IMR-90 (cell line): ENCODE results near the gene USP5. TPM values are rescaled to one million over a fixed set of nuclear protein-coding genes. Genes with fewer than 3 reads are reported as not detected.

Experiments
- ATAC-seq: fragments of 200-7000 bp; cut with Tn5 transposase; 2 replicates; pipeline ENCODE4 v1.9.1; 2020; ENCODE audit warnings: low read depth, mild to moderate bottlenecking, moderate library complexity
- BruUV-seq: library from RNA; stranded (reverse); fragments of 400-500 nt; replicated peaks from 2 replicates; lab custom pipeline; 2021; lab: Mats Ljungman, UMichigan
- CTCF ChIA-PET: fragments of 300-600 bp; formaldehyde crosslinking; extraction: SDS; loops from one replicate; lab custom pipeline; 2021; ENCODE audit warnings: antibody characterized with exemption; lab: Yijun Ruan, JAX
- POLR2A ChIA-PET: fragments of 300-600 bp; sonication (Branson Sonifier 250); formaldehyde crosslinking; loops from one replicate; lab custom pipeline; 2022; ENCODE audit warnings: antibody characterized with exemption; ENCODE audit not compliant: unreplicated experiment; lab: Charles Lee
- DNase-seq: peaks from one replicate; pipeline ENCODE4 v3.0.0; 2013
- H2AFZ ChIP-seq: replicated peaks from 2 replicates; pipeline ENCODE3; 2013; ENCODE audit warnings: low read length, mild to moderate bottlenecking; ENCODE audit not compliant: poor library complexity
- H2AK5ac ChIP-seq: 2 replicates; pipeline ENCODE4 v1.6.1; 2013; ENCODE audit warnings: low read depth, low read length, inconsistent platforms
- H2AK9ac ChIP-seq: replicated peaks from 2 replicates; pipeline ENCODE3; 2013; ENCODE audit warnings: mild to moderate bottlenecking, low read depth, low read length, moderate library complexity; ENCODE audit not compliant: poor library complexity
- H2BK120ac ChIP-seq: 2 replicates; pipeline ENCODE4 v1.6.1; 2013; ENCODE audit warnings: low read depth, low read length, inconsistent platforms
- H2BK15ac ChIP-seq: 3 replicates; pipeline ENCODE4 v1.6.1; 2013; ENCODE audit warnings: low read depth, low read length, inconsistent platforms
- H2BK20ac ChIP-seq: 2 replicates; pipeline ENCODE4 v1.6.1; 2013; ENCODE audit warnings: low read depth, mild to moderate bottlenecking, inconsistent platforms, low read length, moderate library complexity
- H2BK5ac ChIP-seq: 2 replicates; pipeline ENCODE4 v1.6.1; 2013; ENCODE audit warnings: mild to moderate bottlenecking, low read depth, low read length, inconsistent platforms; ENCODE audit not compliant: poor library complexity, severe bottlenecking
- H3K14ac ChIP-seq: replicated peaks from 2 replicates; pipeline ENCODE4 v1.6.1; 2013; ENCODE audit warnings: low read depth, low read length, inconsistent platforms
- H3K18ac ChIP-seq: 2 replicates; pipeline ENCODE4 v1.6.1; 2013; ENCODE audit warnings: low read depth, low read length, control low read depth
- H3K23ac ChIP-seq: 2 replicates; pipeline ENCODE4 v1.6.1; 2013; ENCODE audit warnings: low read depth, low read length, inconsistent platforms
- H3K27ac ChIP-seq: 2 replicates; pipeline ENCODE4 v1.5.1; 2013; ENCODE audit warnings: mild to moderate bottlenecking, control low read depth, low read length; ENCODE audit not compliant: insufficient read depth
- H3K27me3 ChIP-seq: 2 replicates; pipeline ENCODE4 v1.6.1; 2013; ENCODE audit warnings: low read length; ENCODE audit not compliant: control insufficient read depth, insufficient read depth
- H3K36me3 ChIP-seq: 2 replicates; pipeline ENCODE4 v1.6.1; 2013; ENCODE audit warnings: low read length, mixed read lengths; ENCODE audit not compliant: control insufficient read depth, insufficient read depth
- H3K4ac ChIP-seq: 2 replicates; pipeline ENCODE4 v1.6.1; 2013; ENCODE audit warnings: low read depth, low read length, inconsistent platforms
- H3K4me1 ChIP-seq: 2 replicates; pipeline ENCODE4 v1.6.1; 2013; ENCODE audit warnings: low read length, mixed read lengths; ENCODE audit not compliant: control insufficient read depth, insufficient read depth
- H3K4me2 ChIP-seq: 2 replicates; pipeline ENCODE4 v1.6.1; 2013; ENCODE audit warnings: low read depth, mild to moderate bottlenecking, control low read depth, low read length, moderate library complexity
- H3K4me3 ChIP-seq: 2 replicates; pipeline ENCODE4 v1.5.1; 2013; ENCODE audit warnings: low read depth, mild to moderate bottlenecking, control low read depth, low read length, moderate library complexity; ENCODE audit not compliant: insufficient read depth
- H3K56ac ChIP-seq: 2 replicates; pipeline ENCODE4 v1.6.1; 2013; ENCODE audit warnings: low read length, inconsistent platforms; ENCODE audit not compliant: insufficient read depth; ENCODE audit errors: extremely low read depth
- H3K79me1 ChIP-seq, 2 experiments: 2 replicates each; pipeline ENCODE4 v1.6.1; 2013; ENCODE audit warnings: low read length in 2 of 2, inconsistent platforms in 1 of 2, low read depth in 1 of 2
- H3K9ac ChIP-seq: 2 replicates; pipeline ENCODE4 v1.6.1; 2013; ENCODE audit warnings: low read depth, low read length, control low read depth
- H3K9me1 ChIP-seq: 2 replicates; pipeline ENCODE4 v1.6.1; 2013; ENCODE audit warnings: low read length, inconsistent platforms; ENCODE audit not compliant: insufficient read depth
- H3K9me3 ChIP-seq: 2 replicates; pipeline ENCODE4 v1.6.1; 2013; ENCODE audit warnings: low read length; ENCODE audit not compliant: control insufficient read depth, insufficient read depth
- H4K20me1 ChIP-seq: 2 replicates; pipeline ENCODE4 v1.6.1; 2013; ENCODE audit warnings: low read length, inconsistent platforms; ENCODE audit not compliant: insufficient read depth
- H4K5ac ChIP-seq: 2 replicates; pipeline ENCODE4 v1.6.1; 2013; ENCODE audit warnings: mild to moderate bottlenecking, low read depth, low read length, control low read depth
- H4K8ac ChIP-seq, 2 experiments: 2 replicates each; pipeline ENCODE4 v1.6.1; 2013; ENCODE audit warnings: low read depth in 2 of 2, low read length in 2 of 2, control low read depth in 1 of 2, inconsistent platforms in 1 of 2
- H4K91ac ChIP-seq: 2 replicates; pipeline ENCODE4 v1.6.1; 2013; ENCODE audit warnings: low read depth, low read length, inconsistent platforms; ENCODE audit not compliant: insufficient read depth
- BHLHE40 ChIP-seq: fragments of 150-350 bp; IDR thresholded peaks from 2 replicates; pipeline ENCODE4 v1.6.1; 2016; ENCODE audit warnings: mild to moderate bottlenecking, low read depth, low read length
- CEBPB ChIP-seq: IDR thresholded peaks from 2 replicates; pipeline ENCODE4 v1.6.1; 2012; ENCODE audit warnings: low read depth, low read length, improper control_type of control experiment
- CHD1 ChIP-seq: IDR thresholded peaks from 2 replicates; pipeline ENCODE4 v1.6.1; 2012; ENCODE audit warnings: low read depth, low read length, improper control_type of control experiment
- CTCF ChIP-seq: conservative IDR thresholded peaks from 2 replicates; pipeline ENCODE4 v1.5.1; 2012; ENCODE audit warnings: mild to moderate bottlenecking, low read depth, low read length, improper control_type of control experiment
- FOS ChIP-seq: fragments of 150-350 bp; IDR thresholded peaks from 2 replicates; pipeline ENCODE4 v1.6.1; 2016; ENCODE audit warnings: low read depth, low read length
- MAZ ChIP-seq: IDR thresholded peaks from 2 replicates; pipeline ENCODE4 v1.6.1; 2012; ENCODE audit warnings: low read depth, mild to moderate bottlenecking, low read length, improper control_type of control experiment, moderate library complexity, borderline replicate concordance
- MXI1 ChIP-seq: IDR thresholded peaks from 2 replicates; pipeline ENCODE4 v1.6.1; 2012; ENCODE audit warnings: low read depth, mild to moderate bottlenecking, low read length, moderate library complexity, borderline replicate concordance
- NFE2L2 ChIP-seq: fragments of 150-350 bp; IDR thresholded peaks from 2 replicates; pipeline ENCODE4 v1.6.1; 2016; ENCODE audit warnings: low read depth, mild to moderate bottlenecking, low read length
- RFX5 ChIP-seq: IDR thresholded peaks from 2 replicates; pipeline ENCODE4 v1.8.0; 2012; ENCODE audit warnings: low read depth, mild to moderate bottlenecking, low read length, moderate library complexity
- SMC3 ChIP-seq: fragments of 150-350 bp; IDR thresholded peaks from 2 replicates; pipeline ENCODE4 v1.6.1; 2016; ENCODE audit warnings: low read depth, mild to moderate bottlenecking, antibody characterized with exemption, low read length, moderate library complexity
- WGBS, 2 experiments: methylation state at CpG; one replicate each; pipeline versions ENCODE4 v1.1.5 to v1.1.7; 2013; ENCODE audit warnings: missing lambda C conversion rate in 2 of 2; ENCODE audit not compliant: insufficient read length in 1 of 2; ENCODE audit errors: extremely low coverage in 2 of 2; 5-methylcytosine and 5-hydroxymethylcytosine counted together
- dilution Hi-C: fragments of 300-500 bp; cut with HindIII; formaldehyde crosslinking; loops from one replicate; pipeline ENCODE4 v1.14.3; 2018; ENCODE audit warnings: low sequenced_read_pairs; ENCODE audit not compliant: unreplicated experiment
- in situ Hi-C: fragments of 300-500 bp; cut with MboI; formaldehyde crosslinking; loops from 3 replicates; pipeline ENCODE4 v1.14.3; 2019; ENCODE audit warnings: low sequenced_read_pairs, inconsistent platforms, mixed read lengths
- intact Hi-C: fragments of 100-400 bp; cut with micrococcal nuclease; formaldehyde crosslinking; loops from 2 replicates; pipeline ENCODE4 v1.10.0; 2022
- polyA plus RNA-seq, 3 experiments: library from polyadenylated mRNA; depleted of rRNA; stranded (reverse); fragments of >200 nt; gene quantifications; 2 replicates each; pipeline ENCODE4 v1.2.3, GENCODE V29; 2012; ENCODE audit warnings: low replicate concordance in 1 of 3
- total RNA-seq: library from RNA; depleted of rRNA; stranded (reverse); fragments of >200 nt; gene quantifications from 2 replicates; pipeline ENCODE4 v1.2.3, GENCODE V29; 2012
- TF ChIP-seq, protein P1 (sequence below): fragments of 150-350 bp; IDR thresholded peaks from 2 replicates; pipeline ENCODE4 v1.6.1; 2016; ENCODE audit warnings: low read depth, mild to moderate bottlenecking, low read length, moderate library complexity, borderline replicate concordance
- TF ChIP-seq, protein P2 (sequence below): fragments of 150-350 bp; IDR thresholded peaks from 2 replicates; pipeline ENCODE4 v1.6.1; 2017; ENCODE audit warnings: mild to moderate bottlenecking, antibody characterized with exemption, low read length, low read depth

Gene USP5
- total and polyA plus RNA-seq, 2 of the 4 experiments (the other 2 are of a cell fraction) = 69.7 to 125 TPM

- BruUV-seq = no TSS peak
- POLR2A ChIA-PET = no interaction called here
- intact Hi-C loops (no loop called here), in situ Hi-C loops (no loop called here), dilution Hi-C loops (no loop called here)
- H3K27me3 ChIP-seq = no peaks in the 10 kb centered on the region
- ATAC-seq (no peak), DNase-seq (no peak)
- no CpG with 5 or more reads among the region's 1 CpG for WGBS, 2 experiments
- H4K8ac ChIP-seq = no peak overlapping the region
- H3K79me1 ChIP-seq = peaks cover 0 to 3% of the 10 kb centered on the region in 2 experiments; a peak in 2 of 4 replicates
- no peak overlapping the region for H3K4ac ChIP-seq
- H2BK15ac ChIP-seq = no peak overlapping the region
- no peak overlapping the region for H3K4me3 ChIP-seq
- no peak overlapping the region for H3K18ac ChIP-seq
- no peak overlapping the region for H3K9ac ChIP-seq
- H2BK120ac ChIP-seq = no peak overlapping the region
- no peak overlapping the region for H4K5ac ChIP-seq
- no peak overlapping the region for H4K91ac ChIP-seq
- H3K9me1 ChIP-seq = no peaks in the 10 kb centered on the region
- no peak overlapping the region for H2AK5ac ChIP-seq
- H2AFZ ChIP-seq = no peak overlapping the region
- no peak overlapping the region for H3K56ac ChIP-seq
- no peak overlapping the region for H3K14ac ChIP-seq
- H3K36me3 ChIP-seq = peaks cover 70% of the 10 kb centered on the region
- TF ChIP-seq, protein P1, sequence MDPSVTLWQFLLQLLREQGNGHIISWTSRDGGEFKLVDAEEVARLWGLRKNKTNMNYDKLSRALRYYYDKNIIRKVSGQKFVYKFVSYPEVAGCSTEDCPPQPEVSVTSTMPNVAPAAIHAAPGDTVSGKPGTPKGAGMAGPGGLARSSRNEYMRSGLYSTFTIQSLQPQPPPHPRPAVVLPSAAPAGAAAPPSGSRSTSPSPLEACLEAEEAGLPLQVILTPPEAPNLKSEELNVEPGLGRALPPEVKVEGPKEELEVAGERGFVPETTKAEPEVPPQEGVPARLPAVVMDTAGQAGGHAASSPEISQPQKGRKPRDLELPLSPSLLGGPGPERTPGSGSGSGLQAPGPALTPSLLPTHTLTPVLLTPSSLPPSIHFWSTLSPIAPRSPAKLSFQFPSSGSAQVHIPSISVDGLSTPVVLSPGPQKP = no peak
- TF ChIP-seq BHLHE40 (no peak), FOS (no peak), CEBPB (no peak), CTCF (no peak), SMC3 (no peak), RFX5 (no peak), CHD1 (no peak), MAZ (no peak), NFE2L2 (no peak), MXI1 (no peak)
- TF ChIP-seq, protein P2, sequence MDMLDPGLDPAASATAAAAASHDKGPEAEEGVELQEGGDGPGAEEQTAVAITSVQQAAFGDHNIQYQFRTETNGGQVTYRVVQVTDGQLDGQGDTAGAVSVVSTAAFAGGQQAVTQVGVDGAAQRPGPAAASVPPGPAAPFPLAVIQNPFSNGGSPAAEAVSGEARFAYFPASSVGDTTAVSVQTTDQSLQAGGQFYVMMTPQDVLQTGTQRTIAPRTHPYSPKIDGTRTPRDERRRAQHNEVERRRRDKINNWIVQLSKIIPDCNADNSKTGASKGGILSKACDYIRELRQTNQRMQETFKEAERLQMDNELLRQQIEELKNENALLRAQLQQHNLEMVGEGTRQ = no peak
- no peak overlapping the region for H3K27ac ChIP-seq
- no peaks in the 10 kb centered on the region for H3K4me1 ChIP-seq
- no peaks in the 10 kb centered on the region for H3K9me3 ChIP-seq
- no peak overlapping the region for H2BK5ac ChIP-seq
- no peak overlapping the region for H3K4me2 ChIP-seq
- CTCF ChIA-PET = no interaction called here
- H2AK9ac ChIP-seq = no peak overlapping the region
- no peak overlapping the region for H2BK20ac ChIP-seq
- peaks cover 3% of the 10 kb centered on the region for H4K20me1 ChIP-seq
- no peak overlapping the region for H3K23ac ChIP-seq
Measured at GRCh38 chr12:6840330-6840729, 11.6 kb upstream of the USP5 start.
